Right lobe of liver (tissue), 4 donors: ENCODE data around the gene NAV2.

Source experiments
- POLR2A ChIP-seq: fragments of 450-650 bp; IDR thresholded peaks from one replicate; pipeline ENCODE4 v1.6.1; 2017; ENCODE audit warnings: antibody characterized with exemption, mild to moderate bottlenecking
- TF ChIP-seq, protein P1 (sequence below), 4 donors: fragments of 200-600 bp in 3 of 4; fragments of 450-650 bp in 1 of 4; IDR thresholded peaks; one replicate each; pipeline versions ENCODE4 v1.5.1 to v1.8.0; 2016 to 2022; ENCODE audit warnings: antibody characterized with exemption in 4 of 4, mild to moderate bottlenecking in 2 of 4
- donor health status: DM: no; HTN: no; CAD: no.
- donor health status: DM: no; HTN: no; CAD: no.
- donor health status: DM: no; HTN: yes; CAD: no.

DNA sequence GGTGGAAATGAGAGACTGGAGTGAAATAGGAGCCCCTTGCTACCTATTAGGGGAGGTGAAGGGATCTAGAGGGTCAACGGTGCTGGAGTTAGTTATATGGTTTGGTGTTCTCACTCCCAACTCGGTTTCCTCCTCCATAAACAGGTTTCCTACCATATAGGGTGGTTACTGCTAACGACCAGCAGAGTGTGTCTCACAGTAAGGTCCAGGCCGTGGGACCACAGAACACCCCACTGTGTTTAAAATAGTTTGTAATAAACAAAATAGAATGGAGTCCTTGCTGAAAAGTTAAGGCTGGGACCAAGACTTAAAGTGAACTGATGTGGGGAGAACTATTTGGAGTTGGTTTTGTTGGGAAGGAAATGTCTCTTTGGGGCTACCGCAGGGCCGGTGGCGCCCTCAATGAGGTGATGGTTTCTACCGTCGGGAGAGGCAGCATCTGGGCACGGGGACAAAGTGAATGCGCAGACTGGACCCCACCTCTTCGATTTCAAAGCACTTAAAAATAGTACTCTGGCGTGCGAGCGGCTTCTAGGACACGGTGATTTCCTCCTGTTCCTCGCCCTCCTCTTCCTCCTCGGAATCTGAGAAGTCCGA lies 443.1 kb downstream of the NAV2 start:
- TF ChIP-seq, protein P1, sequence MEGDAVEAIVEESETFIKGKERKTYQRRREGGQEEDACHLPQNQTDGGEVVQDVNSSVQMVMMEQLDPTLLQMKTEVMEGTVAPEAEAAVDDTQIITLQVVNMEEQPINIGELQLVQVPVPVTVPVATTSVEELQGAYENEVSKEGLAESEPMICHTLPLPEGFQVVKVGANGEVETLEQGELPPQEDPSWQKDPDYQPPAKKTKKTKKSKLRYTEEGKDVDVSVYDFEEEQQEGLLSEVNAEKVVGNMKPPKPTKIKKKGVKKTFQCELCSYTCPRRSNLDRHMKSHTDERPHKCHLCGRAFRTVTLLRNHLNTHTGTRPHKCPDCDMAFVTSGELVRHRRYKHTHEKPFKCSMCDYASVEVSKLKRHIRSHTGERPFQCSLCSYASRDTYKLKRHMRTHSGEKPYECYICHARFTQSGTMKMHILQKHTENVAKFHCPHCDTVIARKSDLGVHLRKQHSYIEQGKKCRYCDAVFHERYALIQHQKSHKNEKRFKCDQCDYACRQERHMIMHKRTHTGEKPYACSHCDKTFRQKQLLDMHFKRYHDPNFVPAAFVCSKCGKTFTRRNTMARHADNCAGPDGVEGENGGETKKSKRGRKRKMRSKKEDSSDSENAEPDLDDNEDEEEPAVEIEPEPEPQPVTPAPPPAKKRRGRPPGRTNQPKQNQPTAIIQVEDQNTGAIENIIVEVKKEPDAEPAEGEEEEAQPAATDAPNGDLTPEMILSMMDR (IDR thresholded peaks at IDR 0.05), result no peak
- no peak for TF ChIP-seq POLR2A
